ENCODE results near the gene MBD4. TPM values are rescaled to one million over a fixed set of nuclear protein-coding genes. Genes with fewer than 3 reads are reported as not detected.

The MBD4 gene
- total and polyA plus RNA-seq, 10 of the 15 experiments (the other 5 are each of a cell fraction or from before 2014, with no cell fraction given), result 17.7 to 59.0 (median 49.0) TPM

DNA sequence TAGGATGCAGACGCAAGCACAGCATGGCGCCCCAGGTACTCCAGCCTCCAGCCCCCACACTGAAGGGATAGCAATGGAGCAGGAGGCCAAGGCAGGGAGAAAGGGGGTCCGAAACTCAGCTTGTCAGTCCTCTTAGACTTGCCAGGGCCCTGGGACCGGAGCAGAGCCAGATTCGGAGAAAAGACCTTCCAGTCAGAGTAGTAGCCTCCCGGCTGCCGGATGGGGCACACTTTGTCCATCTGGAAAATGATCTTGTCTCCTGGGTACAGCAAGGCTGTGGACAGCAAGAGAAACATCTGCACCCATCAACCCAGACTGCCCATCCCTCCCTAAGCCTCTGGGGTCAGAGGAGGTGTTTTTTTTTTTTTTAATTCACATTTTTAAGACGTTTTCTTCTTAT lies 35.6 kb downstream of the MBD4 start:
- 72% methylated on average over 8 of the region's 8 CpGs for WGBS (ENCODE audit: insufficient coverage, insufficient replicate concordance, low lambda C conversion rate, missing lambda C conversion rate)
- no peak overlapping the region for H3K4me2 ChIP-seq (ENCODE audit: control insufficient read depth, insufficient read depth)
- H3K4me3 ChIP-seq, result no peak overlapping the region
- DNase-seq (ENCODE audit: low read depth, low spot score), result no peak
- no peaks in the 10 kb centered on the region; a peak in 1 of 4 replicates for H3K27me3 ChIP-seq (replicated peaks in 1 of 2; ENCODE audit: control insufficient read depth in 2 of 2, insufficient read depth in 2 of 2, low read length in 1 of 2)
- H3K36me3 ChIP-seq (ENCODE audit: control insufficient read depth in 2 of 2, insufficient read depth in 2 of 2, low read length in 1 of 2), result no peaks in the 10 kb centered on the region
- no TSS peak for BruUV-seq (replicated peaks)
- H3K9ac ChIP-seq (ENCODE audit: control insufficient read depth, insufficient read depth, low read length), result no peak overlapping the region
- H3K27ac ChIP-seq (ENCODE audit: control insufficient read depth, insufficient read depth), result no peak overlapping the region
- peaks cover 2% of the 10 kb centered on the region for H3K79me2 ChIP-seq (ENCODE audit: control insufficient read depth, insufficient read depth, low read length)
- ATAC-seq, result no peak
- H4K20me1 ChIP-seq (ENCODE audit: control insufficient read depth, insufficient read depth), result no peaks in the 10 kb centered on the region
- ChIA-PET POLR2A (interaction anchor here (1.0 kb wide), 1 partner anchor 25 kb away, joined by 4 read pairs; the partner anchor contains the start of gene EFCAB12), SMC1A (ENCODE audit: uncharacterized antibody, unreplicated experiment) (interaction anchor here (1.1 to 19.4 kb wide), 6 partner anchors 9 to 69 kb away, joined by 3 to 275 read pairs (median 5); partner anchors contain the start of genes IFT122 and MBD4), RAD21 (ENCODE audit: unreplicated experiment) (interaction anchor here (1.0 to 4.4 kb wide), 5 partner anchors 9 to 86 kb away, joined by 3 to 19 read pairs (median 3); partner anchors contain the start of genes IFT122 and MBD4), CTCF (interaction anchor here (1.4 to 4.1 kb wide), 4 partner anchors 10 to 35 kb away, joined by 4 to 16 read pairs (median 9); partner anchors contain the start of genes IFT122 and MBD4)
- intact Hi-C loops (cut with micrococcal nuclease; ENCODE audit: unreplicated experiment) (no loop called here), in situ Hi-C loops (cut with MboI) (no loop called here)
- H3K9me3 ChIP-seq (replicated peaks; ENCODE audit: control insufficient read depth, insufficient read depth, low read length), result no peaks in the 10 kb centered on the region
- peaks cover 2% of the 10 kb centered on the region; the same call in 1 of the 2 replicates for H3K4me1 ChIP-seq (ENCODE audit: control insufficient read depth, insufficient read depth, low read length)
- H2AFZ ChIP-seq (ENCODE audit: control insufficient read depth, low read depth, low read length), result no peak overlapping the region
- FAIRE-seq, result no peak
- TF ChIP-seq ZNF24 (IDR thresholded peaks at IDR 0.05), result no peak
- no peak for TF ChIP-seq NFIC (IDR thresholded peaks at IDR 0.05; ENCODE audit: low read depth, low read length)
- TF ChIP-seq LARP7 (IDR thresholded peaks at IDR 0.05), result no peak
- TF ChIP-seq HCFC1 (IDR thresholded peaks at IDR 0.05; ENCODE audit: low read length), result no peak
- no peak for TF ChIP-seq ETV6 (conservative IDR thresholded peaks at IDR 0.05 in 1 of 2, IDR thresholded peaks at IDR 0.05 in 1 of 2; ENCODE audit: borderline replicate concordance in 1 of 2, low read depth in 1 of 2)
- TF ChIP-seq EGR1 (IDR thresholded peaks at IDR 0.05; ENCODE audit: borderline replicate concordance in 1 of 2, low read depth in 2 of 2, low read length in 2 of 2), result no peak
- TF ChIP-seq, protein P1, sequence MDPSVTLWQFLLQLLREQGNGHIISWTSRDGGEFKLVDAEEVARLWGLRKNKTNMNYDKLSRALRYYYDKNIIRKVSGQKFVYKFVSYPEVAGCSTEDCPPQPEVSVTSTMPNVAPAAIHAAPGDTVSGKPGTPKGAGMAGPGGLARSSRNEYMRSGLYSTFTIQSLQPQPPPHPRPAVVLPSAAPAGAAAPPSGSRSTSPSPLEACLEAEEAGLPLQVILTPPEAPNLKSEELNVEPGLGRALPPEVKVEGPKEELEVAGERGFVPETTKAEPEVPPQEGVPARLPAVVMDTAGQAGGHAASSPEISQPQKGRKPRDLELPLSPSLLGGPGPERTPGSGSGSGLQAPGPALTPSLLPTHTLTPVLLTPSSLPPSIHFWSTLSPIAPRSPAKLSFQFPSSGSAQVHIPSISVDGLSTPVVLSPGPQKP (IDR thresholded peaks at IDR 0.05; ENCODE audit: low read depth, low read length), result no peak
- no peak for TF ChIP-seq KLF5 (IDR thresholded peaks at IDR 0.05; ENCODE audit: partially characterized antibody)
- TF ChIP-seq IRF3 (IDR thresholded peaks at IDR 0.05), result no peak
- no peak for TF ChIP-seq YY1 (IDR thresholded peaks at IDR 0.05; ENCODE audit: low read depth, low read length)
- TF ChIP-seq NFYB (IDR thresholded peaks at IDR 0.05; ENCODE audit: insufficient read depth, low read depth, low read length), result no peak
- TF ChIP-seq, protein P2, sequence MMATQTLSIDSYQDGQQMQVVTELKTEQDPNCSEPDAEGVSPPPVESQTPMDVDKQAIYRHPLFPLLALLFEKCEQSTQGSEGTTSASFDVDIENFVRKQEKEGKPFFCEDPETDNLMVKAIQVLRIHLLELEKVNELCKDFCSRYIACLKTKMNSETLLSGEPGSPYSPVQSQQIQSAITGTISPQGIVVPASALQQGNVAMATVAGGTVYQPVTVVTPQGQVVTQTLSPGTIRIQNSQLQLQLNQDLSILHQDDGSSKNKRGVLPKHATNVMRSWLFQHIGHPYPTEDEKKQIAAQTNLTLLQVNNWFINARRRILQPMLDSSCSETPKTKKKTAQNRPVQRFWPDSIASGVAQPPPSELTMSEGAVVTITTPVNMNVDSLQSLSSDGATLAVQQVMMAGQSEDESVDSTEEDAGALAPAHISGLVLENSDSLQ (IDR thresholded peaks at IDR 0.05), result no peak

Data from GM12878 (cell line).